Lower lobe of right lung (tissue), 2 donors: ENCODE data around the gene PROC. TPM values are rescaled to one million over a fixed set of nuclear protein-coding genes. Genes with fewer than 3 reads are reported as not detected.

Experiments used
- ATAC-seq, 2 donors: fragments of 200-7000 bp; cut with Tn5 transposase; one replicate each; pipeline ENCODE4 v1.9.1; 2020 to 2022; ENCODE audit warnings: mild to moderate bottlenecking in 2 of 2, moderate library complexity in 2 of 2
- DNase-seq: peaks from one replicate; pipeline ENCODE4 v3.0.0-alpha.2; 2020
- H3K27ac ChIP-seq: fragments of 200-600 bp; one replicate; pipeline ENCODE4 v1.8.0; 2022
- H3K27me3 ChIP-seq: fragments of 200-600 bp; one replicate; pipeline ENCODE4 v1.8.0; 2022; ENCODE audit warnings: low read depth
- H3K36me3 ChIP-seq: fragments of 200-600 bp; one replicate; pipeline ENCODE4 v1.8.0; 2022; ENCODE audit warnings: mild to moderate bottlenecking
- H3K4me1 ChIP-seq: fragments of 200-600 bp; one replicate; pipeline ENCODE4 v1.8.0; 2022
- H3K4me3 ChIP-seq: fragments of 200-600 bp; one replicate; pipeline ENCODE4 v1.8.0; 2022; ENCODE audit warnings: mild to moderate bottlenecking
- H3K9me3 ChIP-seq: fragments of 200-600 bp; one replicate; pipeline ENCODE4 v1.8.0; 2022
- CTCF ChIP-seq: fragments of 200-600 bp; IDR thresholded peaks from one replicate; pipeline ENCODE4 v1.8.0; 2022; ENCODE audit warnings: antibody characterized with exemption, mild to moderate bottlenecking
- intact Hi-C: fragments of 100-400 bp; cut with DNase I; formaldehyde crosslinking; loops from one replicate; pipeline ENCODE4 v1.11.0; 2022
- total RNA-seq: library from RNA; stranded (reverse); fragmentation: NEBNext Ultra II Directional; extraction: Animal tissue kit (Norgen Biotek cat#: 25700); gene quantifications from one replicate; pipeline ENCODE4 v1.2.1, GENCODE V29; 2021
- donor health status: DM: no; HTN: yes; CAD: no; lungs with severe emphysema.

PROC gene
- total RNA-seq, 1 donor from 2014 or later, result not detected

GRCh38 chr2:127463155-127463991, 45.1 kb downstream of the PROC start:
- ATAC-seq (no peak), DNase-seq (no peak)
- TF ChIP-seq CTCF, result no peak
- Histone ChIP-seq H3K9me3 (no peaks in the 10 kb centered on the region), H3K4me3 (no peak overlapping the region), H3K27ac (no peak overlapping the region), H3K27me3 (no peaks in the 10 kb centered on the region), H3K36me3 (no peaks in the 10 kb centered on the region), H3K4me1 (no peaks in the 10 kb centered on the region)
- intact Hi-C loops, result no loop called here

DNA sequence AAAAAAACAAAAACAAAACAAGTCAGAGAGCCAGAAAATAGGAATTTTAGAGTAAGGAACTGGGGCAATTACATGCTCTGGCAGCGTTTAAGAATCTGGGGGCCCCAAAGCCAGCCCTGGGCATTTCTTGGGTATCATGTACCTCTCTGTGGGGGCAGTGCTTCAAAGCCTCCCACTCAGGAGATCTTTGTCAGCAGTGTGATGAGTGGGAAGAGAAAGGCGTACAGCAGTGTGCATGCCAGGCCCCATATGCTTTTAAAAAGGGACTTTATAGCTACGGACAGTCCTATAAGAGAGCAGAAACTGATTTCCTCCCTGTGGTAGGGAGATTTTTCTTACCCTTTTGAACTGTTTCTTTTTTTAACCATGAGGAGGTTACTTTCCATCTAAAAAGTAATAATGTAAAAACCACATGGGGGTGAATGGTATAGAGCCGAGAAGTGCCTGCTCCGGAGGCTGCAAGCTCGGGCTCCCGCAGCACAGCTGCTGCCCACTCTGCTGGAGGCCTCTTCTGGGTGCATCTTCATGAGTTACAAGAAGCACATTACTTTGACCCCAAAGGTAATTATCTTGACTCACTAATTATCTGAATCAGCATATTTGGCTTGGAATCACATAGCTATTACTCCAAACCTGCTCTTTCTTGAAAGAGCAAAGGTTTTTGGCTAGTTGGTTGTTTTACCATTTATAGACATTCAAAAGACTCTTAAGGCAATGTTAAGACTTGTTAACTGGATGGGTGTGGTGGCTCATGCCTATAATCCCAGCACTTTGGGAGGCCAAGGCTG, 46.4 kb downstream of the PROC start:
- H3K9me3 ChIP-seq, result no peaks in the 10 kb centered on the region
- no peak for DNase-seq
- intact Hi-C loops, result no loop called here
- H3K36me3 ChIP-seq, result peaks cover 3% of the 10 kb centered on the region
- TF ChIP-seq CTCF, result no peak
- no peak overlapping the region for H3K27ac ChIP-seq
- no peak overlapping the region for H3K4me3 ChIP-seq
- ATAC-seq, result no peak
- no peaks in the 10 kb centered on the region for H3K4me1 ChIP-seq
- no peaks in the 10 kb centered on the region for H3K27me3 ChIP-seq

DNA sequence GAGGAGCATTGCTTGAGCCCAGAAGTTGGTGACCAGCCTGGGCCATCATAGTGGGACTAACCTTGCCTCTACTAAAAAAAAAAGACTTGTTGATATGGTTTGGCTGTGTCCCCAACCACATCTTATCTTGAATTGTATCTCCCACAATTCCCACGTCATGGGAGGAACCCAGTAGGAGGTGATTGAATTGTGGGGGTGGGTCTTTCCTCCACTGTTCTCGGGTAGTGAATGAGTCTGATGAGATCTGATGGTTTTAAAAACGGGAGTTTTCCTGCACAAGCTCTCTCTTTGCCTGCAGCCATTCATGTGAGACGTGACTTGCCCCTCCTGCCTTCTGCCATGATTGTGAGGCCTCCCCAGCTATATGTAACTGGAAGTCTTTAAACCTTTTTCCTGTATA, 47.0 kb downstream of the PROC start:
- no peak for TF ChIP-seq CTCF
- ATAC-seq (no peak), DNase-seq (no peak)
- Histone ChIP-seq H3K4me3 (no peak overlapping the region), H3K27ac (no peak overlapping the region), H3K4me1 (no peaks in the 10 kb centered on the region), H3K36me3 (peaks cover 6% of the 10 kb centered on the region), H3K9me3 (no peaks in the 10 kb centered on the region), H3K27me3 (no peaks in the 10 kb centered on the region)
- intact Hi-C loops, result no loop called here

GRCh38 chr2:127469051-127469450, 50.8 kb downstream of the PROC start:
- intact Hi-C loops, result no loop called here
- Histone ChIP-seq H3K9me3 (no peaks in the 10 kb centered on the region), H3K27ac (no peak overlapping the region), H3K4me3 (no peak overlapping the region), H3K36me3 (peaks cover 6% of the 10 kb centered on the region), H3K27me3 (no peaks in the 10 kb centered on the region), H3K4me1 (no peaks in the 10 kb centered on the region)
- TF ChIP-seq CTCF, result no peak
- ATAC-seq (no peak), DNase-seq (no peak)

DNA sequence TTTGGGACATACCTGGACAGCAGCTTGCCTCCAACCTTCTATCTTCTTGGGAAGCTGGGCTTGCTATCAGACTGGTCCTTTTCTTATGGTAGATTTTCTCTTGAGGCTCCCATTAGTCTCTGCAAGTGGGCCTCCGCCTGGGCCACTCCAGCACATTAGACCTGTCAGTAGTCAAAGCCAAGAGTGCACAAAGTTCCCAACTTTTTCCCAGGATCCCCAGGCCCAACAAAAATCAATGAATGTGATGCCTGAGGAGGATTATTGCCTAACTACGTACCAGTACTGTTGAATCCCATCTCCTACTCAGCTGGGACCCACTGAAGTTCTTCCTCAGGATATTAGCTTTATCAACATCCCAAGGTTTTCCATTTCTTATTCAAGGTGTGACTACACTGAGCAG, 51.7 kb downstream of the PROC start:
- ATAC-seq, result no peak
- TF ChIP-seq CTCF, result no peak
- H3K4me1 ChIP-seq, result no peaks in the 10 kb centered on the region
- H3K27ac ChIP-seq, result no peak overlapping the region
- H3K36me3 ChIP-seq, result peaks cover 6% of the 10 kb centered on the region
- no peaks in the 10 kb centered on the region for H3K27me3 ChIP-seq
- H3K9me3 ChIP-seq, result no peaks in the 10 kb centered on the region
- intact Hi-C loops, result no loop called here
- DNase-seq, result no peak
- no peak overlapping the region for H3K4me3 ChIP-seq
